ENCODE measurements around the gene PDZD4.
A peak's percentile ranks its signal among the peaks of the same experiment; 100 is the strongest.

Gene PDZD4

GRCh38 chrX:153866302-153867019, 36.1 kb upstream of the PDZD4 start:
- no peak for DNase-seq (ENCODE audit: low spot score)
- no peak for TF ChIP-seq CTCF (IDR thresholded peaks at IDR 0.05)
- Histone ChIP-seq H3K4me3 (no peak overlapping the region), H3K27ac (no peak overlapping the region)

- Histone ChIP-seq H3K27ac (no peak overlapping the region), H3K4me3 (no peak overlapping the region)
- no peak for TF ChIP-seq CTCF (IDR thresholded peaks at IDR 0.05)
- no peak for DNase-seq (ENCODE audit: low spot score)
These were observed 35.3 kb upstream of the PDZD4 start for GRCh38 chrX:153865685-153866084.

- Histone ChIP-seq H3K4me3 (no peak overlapping the region), H3K27ac (no peak overlapping the region)
- DNase-seq (ENCODE audit: low spot score) = no peak
- TF ChIP-seq CTCF (IDR thresholded peaks at IDR 0.05) = no peak
These were observed 34.9 kb upstream of the PDZD4 start for GRCh38 chrX:153865321-153865580.

- H3K4me3 ChIP-seq = no peak overlapping the region
- TF ChIP-seq CTCF (IDR thresholded peaks at IDR 0.05) = no peak
- DNase-seq (ENCODE audit: low spot score) = no peak
- H3K27ac ChIP-seq = no peak overlapping the region
These were observed 34.4 kb upstream of the PDZD4 start for GRCh38 chrX:153864561-153865320.

- no peak for DNase-seq (ENCODE audit: low spot score)
- TF ChIP-seq CTCF (IDR thresholded peaks at IDR 0.05) = no peak
- H3K4me3 ChIP-seq = no peak overlapping the region
- H3K27ac ChIP-seq = no peak overlapping the region
These were observed 33.8 kb upstream of the PDZD4 start for GRCh38 chrX:153864101-153864500.

GRCh38 chrX:153863251-153863991, 33.1 kb upstream of the PDZD4 start:
- Histone ChIP-seq H3K4me3 (no peak overlapping the region), H3K27ac (no peak overlapping the region)
- no peak for TF ChIP-seq CTCF (IDR thresholded peaks at IDR 0.05)
- peak; percentile 59 for DNase-seq (ENCODE audit: low spot score)

All from coronary artery (tissue), 2 donors.